Activated CD4-positive, alpha-beta T cell treated with anti-CD3 and anti-CD28 coated beads for 24 hours (primary cell): Measurements from ENCODE around the gene SLC25A24.
A peak's percentile ranks its signal among the peaks of the same experiment; 100 is the strongest.
"Not testable (repeated sequence)": the region's sequence is repeated elsewhere in the genome, so short reads cannot be mapped to it uniquely, and the experiment has no call there.

Experiments
- DNase-seq, 2 donors: peaks; one replicate each; pipeline ENCODE4 v3.0.0-alpha.2; 2020; ENCODE audit warnings: low read depth in 2 of 2

Gene SLC25A24

GRCh38 chr1:108140177-108140576, 60.0 kb downstream of the SLC25A24 start:
- no peak for DNase-seq

- DNase-seq = not testable (repeated sequence)
Measured at GRCh38 chr1:108139555-108139954, 60.6 kb downstream of the SLC25A24 start.

GRCh38 chr1:108133148-108133547, 67.0 kb downstream of the SLC25A24 start:
- DNase-seq = not testable (repeated sequence)

- not testable (repeated sequence) for DNase-seq
Measured at GRCh38 chr1:108132367-108132766, 67.8 kb downstream of the SLC25A24 start.

- not testable (repeated sequence) for DNase-seq
Measured at GRCh38 chr1:108131281-108131680, 68.9 kb downstream of the SLC25A24 start.

- DNase-seq = no peak
Measured at GRCh38 chr1:108130794-108131193, 69.3 kb downstream of the SLC25A24 start.

GRCh38 chr1:108129999-108130398, 70.1 kb downstream of the SLC25A24 start:
- no peak for DNase-seq

GRCh38 chr1:108125312-108126138, 74.6 kb downstream of the SLC25A24 start:
- DNase-seq = peak; percentile 27 to 60

- no peak for DNase-seq
Measured at GRCh38 chr1:108124622-108125311, 75.4 kb downstream of the SLC25A24 start.

- no peak for DNase-seq
Measured at GRCh38 chr1:108124023-108124422, 76.1 kb downstream of the SLC25A24 start.

GRCh38 chr1:108121358-108122143, 78.6 kb downstream of the SLC25A24 start:
- DNase-seq = no peak

- no peak for DNase-seq
Measured at GRCh38 chr1:108120163-108120562, 80.0 kb downstream of the SLC25A24 start.

GRCh38 chr1:108119500-108119899, 80.6 kb downstream of the SLC25A24 start:
- DNase-seq = no peak

- no peak for DNase-seq
Measured at GRCh38 chr1:108117945-108118902, 81.9 kb downstream of the SLC25A24 start.

GRCh38 chr1:108117237-108117636, 82.9 kb downstream of the SLC25A24 start:
- no peak for DNase-seq

GRCh38 chr1:108114033-108114599, 86.0 kb downstream of the SLC25A24 start:
- DNase-seq = no peak

GRCh38 chr1:108113496-108113895, 86.6 kb downstream of the SLC25A24 start:
- DNase-seq = no peak

- DNase-seq = no peak
Measured at GRCh38 chr1:108109295-108109973, 90.7 kb downstream of the SLC25A24 start.

GRCh38 chr1:108108119-108108518, 92.0 kb downstream of the SLC25A24 start:
- DNase-seq = no peak

- DNase-seq = peak; percentile 15 to 31
Measured at GRCh38 chr1:108107658-108108057, 92.5 kb downstream of the SLC25A24 start.
